GM21717 (cell line): ENCODE results near the gene ERCC6L.
"Not testable (repeated sequence)": the region's sequence is repeated elsewhere in the genome, so short reads cannot be mapped to it uniquely, and the experiment has no call there.

ENCODE experiments used
- ATAC-seq: cut with Tn5 transposase; IDR thresholded peaks from one replicate; pipeline ENCODE4 v1.9.1; 2021; ENCODE audit warnings: mild to moderate bottlenecking, moderate library complexity; ENCODE audit not compliant: unreplicated experiment

The ERCC6L gene

DNA sequence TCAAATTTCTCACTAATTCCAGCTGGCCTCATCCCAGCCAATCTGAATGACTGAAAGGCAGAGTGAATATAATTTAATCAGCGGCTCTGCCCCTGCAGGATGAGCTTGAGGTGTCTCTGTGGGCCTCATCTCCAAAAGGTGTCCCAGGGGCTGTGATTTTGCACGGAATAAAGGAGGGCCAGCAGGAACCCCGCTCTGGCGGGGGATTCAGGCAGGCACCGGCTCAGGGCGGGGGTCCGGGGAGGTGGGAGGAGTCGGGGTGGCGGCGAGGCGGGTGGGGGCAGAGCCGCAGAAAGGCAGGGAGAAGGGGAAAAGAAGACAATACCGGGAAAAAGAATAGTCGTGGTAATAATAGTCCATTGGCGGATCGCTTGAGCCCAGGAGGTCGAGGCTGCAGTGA, 16.0 kb upstream of the ERCC6L start:
- ATAC-seq: no peak

GRCh38 chrX:72253686-72254085, 14.9 kb upstream of the ERCC6L start:
- ATAC-seq: no peak

- ATAC-seq: no peak
These were observed 8.5 kb upstream of the ERCC6L start for GRCh38 chrX:72247206-72247942.

DNA sequence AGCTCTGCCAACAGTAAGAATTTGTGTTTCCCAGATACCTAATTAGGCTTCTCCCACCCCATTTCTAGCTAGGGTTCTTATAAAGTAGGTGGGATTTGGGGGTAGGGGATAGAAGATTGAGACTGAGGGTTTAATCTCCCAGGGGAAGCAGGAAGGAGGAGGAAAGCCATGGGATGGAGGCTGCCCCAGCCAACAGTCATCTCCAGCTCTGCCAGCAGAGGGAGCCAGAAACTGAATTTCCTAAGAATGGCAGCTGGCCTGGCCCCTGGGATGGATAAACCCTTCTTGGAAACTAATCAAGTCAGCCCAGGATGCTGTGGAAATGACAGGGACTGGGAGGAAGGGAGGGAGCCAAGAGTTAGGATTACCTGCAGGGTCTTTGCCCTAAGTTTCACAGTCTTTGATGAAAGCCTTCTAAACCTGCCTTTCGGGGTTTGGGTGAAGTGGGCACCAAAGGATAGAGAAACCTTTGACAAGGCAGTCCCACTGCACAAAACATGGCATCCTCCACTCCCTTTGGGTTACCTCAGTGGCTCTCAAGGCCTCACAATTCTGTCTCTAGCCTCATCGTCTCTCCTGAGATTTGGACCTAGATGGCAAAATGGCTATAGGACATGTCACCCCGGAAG, 6.7 kb upstream of the ERCC6L start:
- no peak for ATAC-seq

GRCh38 chrX:72243472-72243871, 4.6 kb upstream of the ERCC6L start:
- ATAC-seq: no peak

GRCh38 chrX:72240976-72241375, 2.1 kb upstream of the ERCC6L start:
- ATAC-seq: no peak

- ATAC-seq: no peak
These were observed 644 bp downstream of the ERCC6L start for GRCh38 chrX:72238183-72238582.

DNA sequence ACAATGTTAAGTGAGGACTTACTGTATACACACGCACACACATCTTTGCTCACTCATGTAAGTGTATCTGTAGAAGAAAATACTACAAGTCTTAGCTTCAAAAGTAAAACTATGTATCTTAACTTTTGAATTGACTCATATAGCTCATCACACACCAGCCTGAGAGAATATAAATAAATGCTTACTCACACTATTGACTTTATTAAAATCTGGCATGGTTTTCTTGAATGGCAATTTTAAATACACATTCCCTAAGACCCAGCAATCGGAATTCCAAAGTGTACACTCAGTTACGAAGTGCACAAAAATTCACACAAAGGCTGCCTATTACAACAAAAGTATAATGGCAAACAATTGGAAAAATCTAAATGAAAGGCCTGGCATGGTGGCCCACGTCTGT, 2.0 kb downstream of the ERCC6L start:
- ATAC-seq: no peak

- ATAC-seq: no peak
These were observed 8.5 kb downstream of the ERCC6L start for GRCh38 chrX:72230290-72230689.

DNA sequence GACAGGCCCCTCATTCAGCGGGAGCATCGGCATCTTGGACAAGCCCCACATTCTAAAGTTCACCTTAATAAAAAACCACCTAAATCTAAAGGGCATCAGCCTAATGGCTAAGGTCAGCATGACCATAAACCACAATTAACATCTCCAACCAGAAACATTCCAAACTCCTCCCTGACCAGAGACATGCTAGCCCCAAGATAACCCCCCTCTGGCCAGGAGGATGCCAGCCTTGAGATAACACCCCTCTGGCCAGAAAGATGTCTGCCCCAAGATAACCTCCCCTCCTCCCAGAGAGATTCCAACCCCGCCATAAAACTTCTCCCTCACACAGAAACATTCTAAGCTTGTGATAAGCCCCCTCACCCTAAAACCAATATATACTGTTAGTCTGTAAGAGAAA, 18.5 kb downstream of the ERCC6L start:
- ATAC-seq: not testable (repeated sequence)

DNA sequence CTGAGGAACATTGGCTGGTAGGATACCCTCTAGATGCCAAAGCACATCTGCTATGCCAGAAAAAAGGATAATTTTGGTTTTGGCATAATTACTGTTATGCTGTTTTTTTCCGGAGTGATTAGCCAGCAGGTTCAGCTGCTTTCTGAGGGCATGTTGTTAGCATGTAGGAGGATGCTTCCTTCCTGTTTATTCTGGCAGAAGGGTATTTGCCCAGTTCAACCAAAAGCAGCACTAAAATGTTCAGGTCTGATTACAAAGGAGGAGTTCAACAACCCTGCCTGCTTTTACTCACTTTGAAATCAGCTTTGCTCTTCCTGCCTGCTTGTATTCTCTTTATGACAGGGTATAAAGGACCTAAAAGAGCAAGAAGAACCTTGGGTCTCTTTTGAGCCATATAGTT, 21.9 kb downstream of the ERCC6L start:
- ATAC-seq: no peak

- ATAC-seq: no peak
These were observed 30.6 kb downstream of the ERCC6L start for GRCh38 chrX:72208126-72208800.

GRCh38 chrX:72207366-72207765, 31.5 kb downstream of the ERCC6L start:
- no peak for ATAC-seq

DNA sequence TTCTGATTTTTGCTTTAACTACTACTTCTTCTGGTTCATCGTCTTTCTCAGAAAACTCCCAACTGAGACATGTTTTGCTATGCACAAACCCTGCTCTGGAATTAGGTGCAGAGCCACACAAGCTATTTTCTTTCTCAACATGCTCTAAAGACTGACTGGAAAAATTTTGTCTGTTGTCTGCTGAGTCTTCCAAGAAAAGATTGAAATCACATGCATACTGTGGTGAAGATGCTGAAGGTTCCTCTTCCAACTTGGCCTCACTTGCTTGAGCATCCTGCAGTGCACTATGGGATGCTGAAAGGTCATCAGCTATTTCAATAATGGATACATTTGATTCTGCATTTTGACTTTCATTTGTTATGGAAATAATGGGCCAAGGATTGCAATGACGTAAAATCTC, 33.1 kb downstream of the ERCC6L start:
- ATAC-seq: no peak

- ATAC-seq: peak; percentile 74
These were observed 35.4 kb downstream of the ERCC6L start for GRCh38 chrX:72203421-72203820.

DNA sequence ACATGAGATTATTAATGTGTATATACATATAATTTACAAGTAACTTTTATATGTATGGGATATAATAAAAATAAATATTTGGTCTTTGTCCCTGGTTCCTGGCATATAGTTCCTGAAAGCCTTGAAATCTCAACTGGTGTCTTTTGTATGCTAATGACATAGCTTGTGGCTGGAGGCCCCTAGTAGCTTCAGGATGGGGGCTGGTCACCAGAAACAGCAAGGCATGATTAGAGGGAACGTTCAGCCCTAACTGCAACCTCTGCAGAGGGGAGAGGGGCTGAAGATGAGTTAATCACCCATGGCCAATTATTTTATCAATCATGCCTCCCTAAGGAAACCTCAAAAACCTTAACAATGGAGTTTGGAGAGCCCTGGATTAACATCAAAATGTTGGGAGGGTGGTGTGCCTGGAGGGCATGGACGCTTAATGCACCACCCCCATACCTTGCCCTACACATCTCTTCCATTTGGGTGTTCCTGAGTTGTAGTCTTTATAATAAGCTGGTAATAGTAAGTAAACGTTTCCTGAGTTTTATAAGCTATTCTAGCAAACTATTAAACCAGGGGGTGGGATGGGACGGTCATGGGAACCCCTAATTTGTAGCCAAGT, 35.9 kb downstream of the ERCC6L start:
- ATAC-seq: no peak

- no peak for ATAC-seq
These were observed 36.8 kb downstream of the ERCC6L start for GRCh38 chrX:72201836-72202536.

GRCh38 chrX:72182924-72183323, 55.9 kb downstream of the ERCC6L start:
- no peak for ATAC-seq

DNA sequence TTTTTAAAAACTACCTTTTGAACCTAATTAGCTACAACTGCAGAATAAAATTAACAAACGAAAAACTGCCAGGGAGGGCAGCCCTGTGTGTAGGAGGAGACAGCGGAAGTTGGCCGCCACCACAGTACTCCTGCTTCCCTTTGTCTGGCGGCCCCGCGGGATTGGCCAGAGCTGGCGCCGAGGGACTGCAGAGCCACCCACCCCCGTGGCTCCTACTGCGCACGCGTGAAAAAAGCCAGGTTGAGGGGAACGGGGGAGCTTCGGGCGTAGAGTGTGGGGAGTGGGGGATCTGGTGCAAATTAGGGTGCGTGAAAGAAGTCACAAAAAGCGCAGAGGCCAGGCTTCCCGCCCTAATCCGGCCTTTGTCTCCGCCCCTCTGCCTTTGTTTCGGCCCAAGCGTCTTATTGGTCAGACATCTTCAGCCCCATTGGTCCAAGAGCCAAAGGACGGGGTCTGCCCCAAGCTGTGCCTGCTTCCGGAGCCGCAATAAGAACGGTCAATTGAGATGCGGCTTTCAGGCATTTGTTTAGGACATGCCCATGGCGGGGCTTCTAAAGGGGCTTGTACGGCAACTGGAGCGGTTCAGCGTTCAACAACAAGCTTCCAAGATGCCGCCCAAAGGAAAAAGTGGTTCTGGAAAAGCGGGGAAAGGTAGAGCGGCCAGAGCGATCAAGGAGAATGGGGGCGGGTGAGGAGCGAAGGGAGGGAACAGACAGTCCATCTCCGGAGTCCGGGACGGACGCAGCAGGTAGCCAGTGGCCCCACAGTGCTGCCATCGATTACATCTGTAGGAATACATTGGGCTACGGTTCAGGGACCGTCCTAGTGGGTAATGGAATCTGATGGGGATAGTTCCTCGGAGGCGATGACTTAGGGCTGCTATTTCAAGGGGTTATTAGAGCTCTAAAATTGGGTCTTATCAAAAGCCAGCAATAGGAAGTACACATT, 57.4 kb downstream of the ERCC6L start, which contains the start of gene PIN4:
Gene PIN4 (plus strand): TSS at position 580 of the 948 bp plus-strand sequence. CDS start 29 bp downstream, at position 609.
- peak; percentile 97 for ATAC-seq

DNA sequence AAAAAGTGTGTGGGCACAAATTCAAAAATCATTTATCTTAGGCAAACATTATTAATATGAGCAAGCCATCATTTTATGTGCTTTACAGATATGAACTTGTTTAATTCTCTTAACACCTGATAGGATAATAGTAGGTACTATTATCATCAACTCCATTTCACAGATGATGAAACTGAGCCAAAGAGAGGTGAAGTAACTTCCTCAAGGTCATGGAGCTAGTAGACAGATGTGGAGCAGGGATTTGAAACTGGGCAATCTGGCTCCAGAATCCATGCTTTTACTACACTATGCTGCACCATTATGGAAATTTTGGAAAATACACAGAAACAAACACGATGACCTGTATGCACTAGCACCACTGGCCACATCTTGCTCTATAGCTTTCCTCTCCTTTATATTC, 58.3 kb downstream of the ERCC6L start:
- ATAC-seq: no peak
